IMR-90 (cell line): ENCODE results near the gene MICAL3. TPM values are rescaled to one million over a fixed set of nuclear protein-coding genes. Genes with fewer than 3 reads are reported as not detected.

Source experiments
- ATAC-seq: fragments of 200-7000 bp; cut with Tn5 transposase; 2 replicates; pipeline ENCODE4 v1.9.1; 2020; ENCODE audit warnings: low read depth, mild to moderate bottlenecking, moderate library complexity
- BruUV-seq: library from RNA; stranded (reverse); fragments of 400-500 nt; replicated peaks from 2 replicates; lab custom pipeline; 2021; lab: Mats Ljungman, UMichigan
- CTCF ChIA-PET: fragments of 300-600 bp; formaldehyde crosslinking; extraction: SDS; loops from one replicate; lab custom pipeline; 2021; ENCODE audit warnings: antibody characterized with exemption; lab: Yijun Ruan, JAX
- POLR2A ChIA-PET: fragments of 300-600 bp; sonication (Branson Sonifier 250); formaldehyde crosslinking; loops from one replicate; lab custom pipeline; 2022; ENCODE audit warnings: antibody characterized with exemption; ENCODE audit not compliant: unreplicated experiment; lab: Charles Lee
- DNase-seq: peaks from one replicate; pipeline ENCODE4 v3.0.0; 2013
- H2AFZ ChIP-seq: replicated peaks from 2 replicates; pipeline ENCODE3; 2013; ENCODE audit warnings: low read length, mild to moderate bottlenecking; ENCODE audit not compliant: poor library complexity
- H2AK5ac ChIP-seq: 2 replicates; pipeline ENCODE4 v1.6.1; 2013; ENCODE audit warnings: low read depth, low read length, inconsistent platforms
- H2AK9ac ChIP-seq: replicated peaks from 2 replicates; pipeline ENCODE3; 2013; ENCODE audit warnings: mild to moderate bottlenecking, low read depth, low read length, moderate library complexity; ENCODE audit not compliant: poor library complexity
- H2BK120ac ChIP-seq: 2 replicates; pipeline ENCODE4 v1.6.1; 2013; ENCODE audit warnings: low read depth, low read length, inconsistent platforms
- H2BK15ac ChIP-seq: 3 replicates; pipeline ENCODE4 v1.6.1; 2013; ENCODE audit warnings: low read depth, low read length, inconsistent platforms
- H2BK20ac ChIP-seq: 2 replicates; pipeline ENCODE4 v1.6.1; 2013; ENCODE audit warnings: low read depth, mild to moderate bottlenecking, inconsistent platforms, low read length, moderate library complexity
- H2BK5ac ChIP-seq: 2 replicates; pipeline ENCODE4 v1.6.1; 2013; ENCODE audit warnings: mild to moderate bottlenecking, low read depth, low read length, inconsistent platforms; ENCODE audit not compliant: poor library complexity, severe bottlenecking
- H3K14ac ChIP-seq: replicated peaks from 2 replicates; pipeline ENCODE4 v1.6.1; 2013; ENCODE audit warnings: low read depth, low read length, inconsistent platforms
- H3K18ac ChIP-seq: 2 replicates; pipeline ENCODE4 v1.6.1; 2013; ENCODE audit warnings: low read depth, low read length, control low read depth
- H3K23ac ChIP-seq: 2 replicates; pipeline ENCODE4 v1.6.1; 2013; ENCODE audit warnings: low read depth, low read length, inconsistent platforms
- H3K27ac ChIP-seq: 2 replicates; pipeline ENCODE4 v1.5.1; 2013; ENCODE audit warnings: mild to moderate bottlenecking, control low read depth, low read length; ENCODE audit not compliant: insufficient read depth
- H3K27me3 ChIP-seq: 2 replicates; pipeline ENCODE4 v1.6.1; 2013; ENCODE audit warnings: low read length; ENCODE audit not compliant: control insufficient read depth, insufficient read depth
- H3K36me3 ChIP-seq: 2 replicates; pipeline ENCODE4 v1.6.1; 2013; ENCODE audit warnings: low read length, mixed read lengths; ENCODE audit not compliant: control insufficient read depth, insufficient read depth
- H3K4ac ChIP-seq: 2 replicates; pipeline ENCODE4 v1.6.1; 2013; ENCODE audit warnings: low read depth, low read length, inconsistent platforms
- H3K4me1 ChIP-seq: 2 replicates; pipeline ENCODE4 v1.6.1; 2013; ENCODE audit warnings: low read length, mixed read lengths; ENCODE audit not compliant: control insufficient read depth, insufficient read depth
- H3K4me2 ChIP-seq: 2 replicates; pipeline ENCODE4 v1.6.1; 2013; ENCODE audit warnings: low read depth, mild to moderate bottlenecking, control low read depth, low read length, moderate library complexity
- H3K4me3 ChIP-seq: 2 replicates; pipeline ENCODE4 v1.5.1; 2013; ENCODE audit warnings: low read depth, mild to moderate bottlenecking, control low read depth, low read length, moderate library complexity; ENCODE audit not compliant: insufficient read depth
- H3K56ac ChIP-seq: 2 replicates; pipeline ENCODE4 v1.6.1; 2013; ENCODE audit warnings: low read length, inconsistent platforms; ENCODE audit not compliant: insufficient read depth; ENCODE audit errors: extremely low read depth
- H3K79me1 ChIP-seq, 2 experiments: 2 replicates each; pipeline ENCODE4 v1.6.1; 2013; ENCODE audit warnings: low read length in 2 of 2, inconsistent platforms in 1 of 2, low read depth in 1 of 2
- H3K9ac ChIP-seq: 2 replicates; pipeline ENCODE4 v1.6.1; 2013; ENCODE audit warnings: low read depth, low read length, control low read depth
- H3K9me1 ChIP-seq: 2 replicates; pipeline ENCODE4 v1.6.1; 2013; ENCODE audit warnings: low read length, inconsistent platforms; ENCODE audit not compliant: insufficient read depth
- H3K9me3 ChIP-seq: 2 replicates; pipeline ENCODE4 v1.6.1; 2013; ENCODE audit warnings: low read length; ENCODE audit not compliant: control insufficient read depth, insufficient read depth
- H4K20me1 ChIP-seq: 2 replicates; pipeline ENCODE4 v1.6.1; 2013; ENCODE audit warnings: low read length, inconsistent platforms; ENCODE audit not compliant: insufficient read depth
- H4K5ac ChIP-seq: 2 replicates; pipeline ENCODE4 v1.6.1; 2013; ENCODE audit warnings: mild to moderate bottlenecking, low read depth, low read length, control low read depth
- H4K8ac ChIP-seq, 2 experiments: 2 replicates each; pipeline ENCODE4 v1.6.1; 2013; ENCODE audit warnings: low read depth in 2 of 2, low read length in 2 of 2, control low read depth in 1 of 2, inconsistent platforms in 1 of 2
- H4K91ac ChIP-seq: 2 replicates; pipeline ENCODE4 v1.6.1; 2013; ENCODE audit warnings: low read depth, low read length, inconsistent platforms; ENCODE audit not compliant: insufficient read depth
- CEBPB ChIP-seq: IDR thresholded peaks from 2 replicates; pipeline ENCODE4 v1.6.1; 2012; ENCODE audit warnings: low read depth, low read length, improper control_type of control experiment
- MAZ ChIP-seq: IDR thresholded peaks from 2 replicates; pipeline ENCODE4 v1.6.1; 2012; ENCODE audit warnings: low read depth, mild to moderate bottlenecking, low read length, improper control_type of control experiment, moderate library complexity, borderline replicate concordance
- WGBS, 2 experiments: methylation state at CpG; one replicate each; pipeline versions ENCODE4 v1.1.5 to v1.1.7; 2013; ENCODE audit warnings: missing lambda C conversion rate in 2 of 2; ENCODE audit not compliant: insufficient read length in 1 of 2; ENCODE audit errors: extremely low coverage in 2 of 2; 5-methylcytosine and 5-hydroxymethylcytosine counted together
- dilution Hi-C: fragments of 300-500 bp; cut with HindIII; formaldehyde crosslinking; loops from one replicate; pipeline ENCODE4 v1.14.3; 2018; ENCODE audit warnings: low sequenced_read_pairs; ENCODE audit not compliant: unreplicated experiment
- in situ Hi-C: fragments of 300-500 bp; cut with MboI; formaldehyde crosslinking; loops from 3 replicates; pipeline ENCODE4 v1.14.3; 2019; ENCODE audit warnings: low sequenced_read_pairs, inconsistent platforms, mixed read lengths
- intact Hi-C: fragments of 100-400 bp; cut with micrococcal nuclease; formaldehyde crosslinking; loops from 2 replicates; pipeline ENCODE4 v1.10.0; 2022
- polyA plus RNA-seq, 3 experiments: library from polyadenylated mRNA; depleted of rRNA; stranded (reverse); fragments of >200 nt; gene quantifications; 2 replicates each; pipeline ENCODE4 v1.2.3, GENCODE V29; 2012; ENCODE audit warnings: low replicate concordance in 1 of 3
- total RNA-seq: library from RNA; depleted of rRNA; stranded (reverse); fragments of >200 nt; gene quantifications from 2 replicates; pipeline ENCODE4 v1.2.3, GENCODE V29; 2012
- TF ChIP-seq, protein P1 (sequence below): fragments of 150-350 bp; IDR thresholded peaks from 2 replicates; pipeline ENCODE4 v1.6.1; 2016; ENCODE audit warnings: low read depth, mild to moderate bottlenecking, low read length, moderate library complexity, borderline replicate concordance
- TF ChIP-seq, protein P2 (sequence below): fragments of 150-350 bp; IDR thresholded peaks from 2 replicates; pipeline ENCODE4 v1.6.1; 2017; ENCODE audit warnings: mild to moderate bottlenecking, antibody characterized with exemption, low read length, low read depth

Gene MICAL3
- total and polyA plus RNA-seq, 2 of the 4 experiments (the other 2 are of a cell fraction) = 17.6 to 26.8 TPM

DNA sequence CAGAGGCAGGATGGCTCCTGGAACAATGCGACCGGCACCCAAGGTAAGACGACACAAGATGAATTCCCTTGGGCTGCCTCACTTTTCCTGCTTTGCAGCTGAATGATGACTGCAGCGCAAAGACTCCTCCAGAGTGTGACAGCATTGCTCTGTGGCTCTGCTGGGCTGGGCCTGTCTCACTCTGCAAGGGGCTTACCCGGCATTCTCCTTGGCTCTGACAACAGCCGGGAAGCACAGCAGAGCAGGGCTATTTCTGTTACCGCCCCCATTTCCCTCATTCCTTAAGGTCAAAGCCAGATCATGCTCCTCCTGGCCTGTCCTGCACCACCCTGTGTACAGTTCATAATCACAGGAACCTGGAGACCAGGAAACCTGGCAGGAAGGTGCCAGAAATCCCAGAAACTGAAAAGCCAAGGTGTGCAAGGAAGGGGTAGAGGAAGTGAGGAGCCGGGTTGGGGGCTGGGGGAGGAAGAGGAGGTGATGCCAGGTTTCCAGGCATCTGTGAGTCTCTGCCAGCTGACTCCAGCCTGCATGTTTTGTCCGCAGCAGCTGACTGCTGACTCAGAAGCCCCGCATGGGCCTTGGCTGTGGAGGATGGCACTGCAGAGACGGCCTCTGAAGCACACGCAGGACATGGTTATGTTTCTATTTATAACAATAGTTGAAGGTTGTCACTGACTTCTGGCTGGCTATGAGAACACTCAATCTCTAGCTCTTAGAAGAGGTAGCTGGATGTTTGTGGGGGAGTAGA, 113.6 kb downstream of the MICAL3 start (continued):
- TF ChIP-seq, protein P1, sequence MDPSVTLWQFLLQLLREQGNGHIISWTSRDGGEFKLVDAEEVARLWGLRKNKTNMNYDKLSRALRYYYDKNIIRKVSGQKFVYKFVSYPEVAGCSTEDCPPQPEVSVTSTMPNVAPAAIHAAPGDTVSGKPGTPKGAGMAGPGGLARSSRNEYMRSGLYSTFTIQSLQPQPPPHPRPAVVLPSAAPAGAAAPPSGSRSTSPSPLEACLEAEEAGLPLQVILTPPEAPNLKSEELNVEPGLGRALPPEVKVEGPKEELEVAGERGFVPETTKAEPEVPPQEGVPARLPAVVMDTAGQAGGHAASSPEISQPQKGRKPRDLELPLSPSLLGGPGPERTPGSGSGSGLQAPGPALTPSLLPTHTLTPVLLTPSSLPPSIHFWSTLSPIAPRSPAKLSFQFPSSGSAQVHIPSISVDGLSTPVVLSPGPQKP = no peak
- TF ChIP-seq, protein P2, sequence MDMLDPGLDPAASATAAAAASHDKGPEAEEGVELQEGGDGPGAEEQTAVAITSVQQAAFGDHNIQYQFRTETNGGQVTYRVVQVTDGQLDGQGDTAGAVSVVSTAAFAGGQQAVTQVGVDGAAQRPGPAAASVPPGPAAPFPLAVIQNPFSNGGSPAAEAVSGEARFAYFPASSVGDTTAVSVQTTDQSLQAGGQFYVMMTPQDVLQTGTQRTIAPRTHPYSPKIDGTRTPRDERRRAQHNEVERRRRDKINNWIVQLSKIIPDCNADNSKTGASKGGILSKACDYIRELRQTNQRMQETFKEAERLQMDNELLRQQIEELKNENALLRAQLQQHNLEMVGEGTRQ = peak; percentile 76

DNA sequence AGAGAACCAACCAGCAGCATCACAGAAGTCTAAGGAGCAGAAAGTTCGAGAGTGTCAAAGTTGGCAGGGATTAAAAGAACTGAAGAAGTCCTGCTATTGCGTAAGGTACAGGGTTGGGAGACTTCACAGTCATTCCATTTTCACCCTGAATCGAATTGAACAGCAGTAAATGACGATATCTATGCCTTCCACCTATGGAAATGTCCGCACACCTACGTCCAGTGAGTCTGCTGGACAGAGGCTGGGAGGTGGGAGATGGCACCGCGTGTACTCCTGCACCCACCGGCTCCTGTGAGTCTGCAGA, 116.7 kb downstream of the MICAL3 start:
- Histone ChIP-seq H3K14ac (no peak overlapping the region), H3K9me1 (peaks cover 44% of the 10 kb centered on the region), H4K20me1 (peaks cover 23% of the 10 kb centered on the region), H3K9me3 (no peaks in the 10 kb centered on the region), H3K4me3 (no peak overlapping the region), H2AK9ac (no peak overlapping the region), H3K23ac (no peak overlapping the region), H3K79me1 (peaks cover 52 to 84% of the 10 kb centered on the region in 2 experiments), H4K5ac (no peak overlapping the region), H2AK5ac (no peak overlapping the region; the same call in 1 of the 2 replicates), H3K4me1 (peaks cover 12% of the 10 kb centered on the region), H3K56ac (no peak overlapping the region), H2BK15ac (no peak overlapping the region), H3K4ac (no peak overlapping the region), H3K27me3 (no peaks in the 10 kb centered on the region), H2AFZ (no peak overlapping the region), H4K91ac (no peak overlapping the region), H4K8ac (no peak overlapping the region), H2BK5ac (no peak overlapping the region), H3K36me3 (peaks cover 18% of the 10 kb centered on the region), H2BK120ac (no peak overlapping the region), H3K18ac (no peak overlapping the region), H2BK20ac (no peak overlapping the region), H3K4me2 (no peak overlapping the region), H3K27ac (no peak overlapping the region), H3K9ac (no peak overlapping the region)
- BruUV-seq = no TSS peak
- TF ChIP-seq CEBPB (peak; percentile 86), MAZ (no peak)
- DNase-seq = no peak
- in situ Hi-C loops (no loop called here), intact Hi-C loops (no loop called here), dilution Hi-C loops (no loop called here)
- POLR2A ChIA-PET = no interaction called here
- CTCF ChIA-PET = no interaction called here
- WGBS, 2 experiments = 43% methylated on average over 1 of the region's 9 CpGs; no CpG with 5 or more reads in 1 of the 2 experiments
- ATAC-seq = no peak
